Body of pancreas (tissue), 4 donors: ENCODE results near the gene EIF3F.

Experiments
- CTCF ChIP-seq, 7 experiments: fragments of 450-650 bp in 4 of 7; fragments of 200-600 bp in 3 of 7; sonication (generic) in 3 of 7; IDR thresholded peaks; one replicate each; pipeline ENCODE4 v1.5.1; 2016 to 2019; ENCODE audit warnings: antibody characterized with exemption in 7 of 7
- POLR2A ChIP-seq, 3 donors: fragments of 450-650 bp; IDR thresholded peaks; one replicate each; pipeline ENCODE4 v1.6.1; 2016; ENCODE audit warnings: antibody characterized with exemption in 3 of 3, mild to moderate bottlenecking in 2 of 3

GRCh38 chr11:8039530-8040260 is 52.6 kb downstream of the EIF3F start:
- TF ChIP-seq CTCF (IDR thresholded peaks at IDR 0.05), result no peak
- no peak for TF ChIP-seq POLR2A (IDR thresholded peaks at IDR 0.05)
